IPS-NIHi11 (cell line): Measurements from ENCODE around the gene G3BP2.
"Not testable (repeated sequence)": the region's sequence is repeated elsewhere in the genome, so short reads cannot be mapped to it uniquely, and the experiment has no call there.

Source experiments
- DNase-seq: peaks from one replicate; pipeline ENCODE4 v3.0.0; 2012; ENCODE audit warnings: mixed read lengths, low spot score

G3BP2 gene

GRCh38 chr4:75683482-75684155 is 10.4 kb upstream of the G3BP2 start:
- DNase-seq, result no peak

GRCh38 chr4:75679876-75680575 is 6.8 kb upstream of the G3BP2 start:
- no peak for DNase-seq

GRCh38 chr4:75678965-75679364 is 5.8 kb upstream of the G3BP2 start:
- no peak for DNase-seq

GRCh38 chr4:75678473-75678872 is 5.3 kb upstream of the G3BP2 start:
- no peak for DNase-seq

GRCh38 chr4:75675004-75675531 is 1.9 kb upstream of the G3BP2 start:
- no peak for DNase-seq

- no peak for DNase-seq
Observed at GRCh38 chr4:75673959-75674328, 733 bp upstream of the G3BP2 start.

- peak; percentile 47 for DNase-seq
Observed at GRCh38 chr4:75672461-75673026, 667 bp downstream of the G3BP2 start.

- DNase-seq, result no peak
Observed at GRCh38 chr4:75671802-75672421, 1.3 kb downstream of the G3BP2 start.

GRCh38 chr4:75668596-75668995 is 4.6 kb downstream of the G3BP2 start:
- no peak for DNase-seq

GRCh38 chr4:75667636-75668035 is 5.6 kb downstream of the G3BP2 start:
- not testable (repeated sequence) for DNase-seq

- DNase-seq, result no peak
Observed at GRCh38 chr4:75666299-75666698, 6.9 kb downstream of the G3BP2 start.

GRCh38 chr4:75664604-75665003 is 8.6 kb downstream of the G3BP2 start:
- not testable (repeated sequence) for DNase-seq

- DNase-seq, result no peak
Observed at GRCh38 chr4:75662626-75663025, 10.6 kb downstream of the G3BP2 start.

GRCh38 chr4:75660491-75660890 is 12.7 kb downstream of the G3BP2 start:
- DNase-seq, result no peak

GRCh38 chr4:75659512-75660031 is 13.6 kb downstream of the G3BP2 start:
- DNase-seq, result no peak

- no peak for DNase-seq
Observed at GRCh38 chr4:75658876-75659275, 14.3 kb downstream of the G3BP2 start.

GRCh38 chr4:75655562-75655961 is 17.6 kb downstream of the G3BP2 start:
- no peak for DNase-seq

- no peak for DNase-seq
Observed at GRCh38 chr4:75654905-75655304, 18.3 kb downstream of the G3BP2 start.

GRCh38 chr4:75653845-75654503 is 19.2 kb downstream of the G3BP2 start:
- DNase-seq, result peak; percentile 30

- DNase-seq, result no peak
Observed at GRCh38 chr4:75644095-75644494, 29.1 kb downstream of the G3BP2 start.

GRCh38 chr4:75643651-75644050 is 29.6 kb downstream of the G3BP2 start:
- DNase-seq, result no peak

GRCh38 chr4:75639124-75639695 is 34.0 kb downstream of the G3BP2 start:
- no peak for DNase-seq
